Calu3 (cell line): ENCODE measurements around the gene WNK2. TPM values are rescaled to one million over a fixed set of nuclear protein-coding genes. Genes with fewer than 3 reads are reported as not detected.

Experiments used
- BruUV-seq: library from RNA; stranded (reverse); fragments of 400-500 nt; replicated peaks from 2 replicates; lab custom pipeline; 2021; lab: Mats Ljungman, UMichigan
- CTCF ChIA-PET: fragments of 300-600 bp; sonication (Branson Sonifier 250); formaldehyde crosslinking; loops from one replicate; lab custom pipeline; 2022; ENCODE audit warnings: antibody characterized with exemption; lab: Charles Lee
- DNase-seq: peaks from one replicate; pipeline ENCODE4 v3.0.0; 2022
- H3K27ac Mint-ChIP-seq: one replicate; pipeline ENCODE4 v1.8.0; 2022; ENCODE audit warnings: mixed read lengths; ENCODE audit not compliant: unreplicated experiment
- H3K27me3 Mint-ChIP-seq: one replicate; pipeline ENCODE4 v1.8.0; 2022; ENCODE audit warnings: mixed read lengths; ENCODE audit not compliant: unreplicated experiment
- H3K36me3 Mint-ChIP-seq: one replicate; pipeline ENCODE4 v1.8.0; 2022; ENCODE audit warnings: mild to moderate bottlenecking, moderate library complexity, mixed read lengths; ENCODE audit not compliant: insufficient read depth, unreplicated experiment
- H3K4me1 Mint-ChIP-seq: one replicate; pipeline ENCODE4 v1.8.0; 2022; ENCODE audit warnings: mild to moderate bottlenecking, low read depth, mixed read lengths; ENCODE audit not compliant: unreplicated experiment
- H3K4me3 Mint-ChIP-seq: one replicate; pipeline ENCODE4 v1.8.0; 2022; ENCODE audit warnings: mild to moderate bottlenecking, low read depth, moderate library complexity, mixed read lengths; ENCODE audit not compliant: unreplicated experiment
- H3K9me3 Mint-ChIP-seq: one replicate; pipeline ENCODE4 v1.8.0; 2022; ENCODE audit warnings: low read depth, mixed read lengths; ENCODE audit not compliant: unreplicated experiment
- CTCF ChIP-seq: fragments of 200-600 bp; IDR thresholded peaks from one replicate; pipeline ENCODE4 v1.8.0; 2022; ENCODE audit warnings: antibody characterized with exemption; ENCODE audit not compliant: unreplicated experiment
- intact Hi-C: fragments of 100-400 bp; cut with micrococcal nuclease; formaldehyde crosslinking; loops from one replicate; pipeline ENCODE4 v1.10.0; 2022; ENCODE audit not compliant: unreplicated experiment
- total RNA-seq: library from RNA; stranded (reverse); gene quantifications from 2 replicates; pipeline ENCODE4 v1.2.3, GENCODE V29; 2022

Gene WNK2
- total RNA-seq, 1 experiment from 2014 or later = 85.7 TPM

GRCh38 chr9:93226819-93227218 is 42.9 kb downstream of the WNK2 start:
- DNase-seq = no peak
- no TSS peak for BruUV-seq
- Mint-ChIP-seq H3K4me1 (peaks cover 63% of the 10 kb centered on the region), H3K36me3 (peaks cover 38% of the 10 kb centered on the region), H3K9me3 (no peaks in the 10 kb centered on the region), H3K27ac (no peak overlapping the region), H3K4me3 (no peak overlapping the region), H3K27me3 (no peaks in the 10 kb centered on the region)
- CTCF ChIA-PET = no interaction called here
- no peak for TF ChIP-seq CTCF
- intact Hi-C loops = no loop called here

DNA sequence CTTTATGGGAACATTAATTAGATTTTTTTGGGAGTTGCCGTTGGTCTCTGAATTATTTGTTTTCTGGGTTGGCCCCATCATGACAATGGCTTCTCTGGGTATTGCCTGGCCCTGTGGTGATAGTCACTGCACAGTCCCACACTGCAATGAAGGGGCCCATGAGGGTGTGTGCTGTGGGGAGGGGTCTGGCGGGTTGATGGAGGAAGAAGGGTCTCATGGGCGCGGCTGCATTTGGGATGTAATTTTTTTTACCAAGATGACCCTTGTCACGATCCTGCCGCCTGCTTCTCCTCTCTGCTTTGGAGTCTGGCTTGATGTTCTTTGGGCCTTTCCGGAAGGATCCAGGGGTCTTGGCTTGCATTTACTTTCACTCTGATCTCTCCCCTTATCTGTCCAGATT is 44.1 kb downstream of the WNK2 start:
- CTCF ChIA-PET = no interaction called here
- no peak for DNase-seq
- BruUV-seq = no TSS peak
- intact Hi-C loops = no loop called here
- Mint-ChIP-seq H3K36me3 (peaks cover 32% of the 10 kb centered on the region), H3K4me1 (peaks cover 66% of the 10 kb centered on the region), H3K9me3 (no peaks in the 10 kb centered on the region), H3K4me3 (no peak overlapping the region), H3K27me3 (no peaks in the 10 kb centered on the region), H3K27ac (peak overlapping the region; percentile 28)
- no peak for TF ChIP-seq CTCF

DNA sequence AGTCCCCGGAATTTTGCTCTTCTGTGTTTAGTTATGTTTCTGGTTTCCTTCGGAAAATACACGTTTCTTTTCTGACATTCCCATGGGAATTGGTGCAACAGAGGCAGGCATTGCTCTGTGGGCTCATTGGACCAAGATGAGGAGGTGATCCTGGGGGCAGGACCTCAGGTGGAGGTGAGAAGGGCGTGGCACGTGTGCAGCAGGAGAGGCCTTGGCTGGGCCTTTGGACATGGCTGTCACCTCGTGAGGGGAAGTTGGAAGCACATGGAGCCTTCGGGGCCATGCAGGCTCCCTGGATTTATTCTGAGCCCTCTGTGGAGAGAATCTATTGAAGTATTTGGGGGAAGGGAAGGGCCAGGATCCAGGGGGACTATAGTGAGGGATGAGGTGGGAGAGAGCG is 44.5 kb downstream of the WNK2 start:
- BruUV-seq = no TSS peak
- Mint-ChIP-seq H3K27ac (peak overlapping the region; percentile 28), H3K9me3 (no peaks in the 10 kb centered on the region), H3K36me3 (peaks cover 29% of the 10 kb centered on the region), H3K4me1 (peaks cover 64% of the 10 kb centered on the region), H3K27me3 (no peaks in the 10 kb centered on the region), H3K4me3 (no peak overlapping the region)
- no peak for DNase-seq
- no peak for TF ChIP-seq CTCF
- CTCF ChIA-PET = no interaction called here
- intact Hi-C loops = no loop called here

DNA sequence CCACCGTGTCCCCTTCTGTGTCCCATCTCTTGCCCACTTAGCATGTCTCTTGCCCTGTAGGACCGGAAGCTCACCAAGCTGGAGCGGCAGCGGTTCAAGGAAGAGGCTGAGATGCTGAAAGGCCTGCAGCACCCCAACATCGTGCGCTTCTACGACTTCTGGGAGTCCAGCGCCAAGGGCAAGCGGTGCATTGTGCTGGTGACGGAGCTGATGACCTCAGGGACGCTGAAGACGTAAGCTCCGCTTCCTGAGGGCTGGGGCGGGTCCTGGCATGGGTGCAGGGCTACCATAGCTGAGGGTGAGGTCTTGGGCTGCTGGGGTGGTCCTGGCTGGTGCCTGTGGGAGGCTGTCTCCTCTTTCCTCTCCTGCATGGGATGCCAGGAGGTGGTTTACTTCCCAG is 45.7 kb downstream of the WNK2 start:
- H3K36me3 Mint-ChIP-seq = peaks cover 22% of the 10 kb centered on the region
- no peak overlapping the region for H3K4me3 Mint-ChIP-seq
- CTCF ChIA-PET = no interaction called here
- H3K27ac Mint-ChIP-seq = no peak overlapping the region
- H3K4me1 Mint-ChIP-seq = peaks cover 52% of the 10 kb centered on the region
- DNase-seq = no peak
- H3K9me3 Mint-ChIP-seq = no peaks in the 10 kb centered on the region
- TF ChIP-seq CTCF = no peak
- no peaks in the 10 kb centered on the region for H3K27me3 Mint-ChIP-seq
- intact Hi-C loops = no loop called here
- BruUV-seq = no TSS peak
